ENCODE results near the gene MYCBPAP.

MYCBPAP gene

DNA sequence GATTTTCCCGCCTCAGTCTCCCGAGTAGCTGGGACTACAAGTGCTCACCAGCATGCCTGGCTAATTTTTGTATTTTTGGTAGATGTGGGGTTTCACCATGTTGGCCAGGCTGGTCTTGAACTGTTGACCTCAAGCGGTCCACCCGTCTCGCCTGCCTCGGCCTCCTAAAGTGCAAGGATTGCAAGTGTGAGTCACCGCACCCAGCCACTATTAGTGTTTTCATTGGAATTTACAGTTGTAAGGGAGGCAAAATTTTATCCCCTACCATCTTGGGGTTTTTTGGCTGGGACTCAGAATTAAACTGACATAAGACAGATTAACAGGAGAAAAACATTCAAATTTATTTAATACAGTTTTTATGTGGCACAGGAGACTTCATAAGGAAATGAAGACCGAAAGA is 12.3 kb upstream of the MYCBPAP start:
- no peaks in the 10 kb centered on the region for H3K9me3 ChIP-seq (ENCODE audit: low read length)
- H3K4me1 ChIP-seq (ENCODE audit: insufficient read depth, low read length) = no peaks in the 10 kb centered on the region
- no peak overlapping the region for H3K9ac ChIP-seq (ENCODE audit: low read length)
- no peak overlapping the region for H3K27ac ChIP-seq (ENCODE audit: low read depth, low read length)
- no peaks in the 10 kb centered on the region for H3K27me3 ChIP-seq (ENCODE audit: control insufficient read depth in 1 of 2, insufficient read depth in 2 of 2, low read length in 2 of 2)
- no peak overlapping the region for H3K4me3 ChIP-seq (ENCODE audit: low read depth in 1 of 2, low read length in 2 of 2)
- no peaks in the 10 kb centered on the region for H3K36me3 ChIP-seq (ENCODE audit: insufficient read depth, low read length)

- H3K27ac ChIP-seq (ENCODE audit: low read depth, low read length) = no peak overlapping the region
- no peaks in the 10 kb centered on the region for H3K9me3 ChIP-seq (ENCODE audit: low read length)
- no peak overlapping the region for H3K9ac ChIP-seq (ENCODE audit: low read length)
- no peaks in the 10 kb centered on the region for H3K36me3 ChIP-seq (ENCODE audit: insufficient read depth, low read length)
- H3K4me3 ChIP-seq (ENCODE audit: low read depth in 1 of 2, low read length in 2 of 2) = no peak overlapping the region
- no peaks in the 10 kb centered on the region for H3K4me1 ChIP-seq (ENCODE audit: insufficient read depth, low read length)
- no peaks in the 10 kb centered on the region for H3K27me3 ChIP-seq (ENCODE audit: control insufficient read depth in 1 of 2, insufficient read depth in 2 of 2, low read length in 2 of 2)
These were observed 10.0 kb upstream of the MYCBPAP start for GRCh38 chr17:50498021-50498874.

- Histone ChIP-seq H3K27me3 (ENCODE audit: control insufficient read depth in 1 of 2, insufficient read depth in 2 of 2, low read length in 2 of 2) (no peaks in the 10 kb centered on the region), H3K27ac (ENCODE audit: low read depth, low read length) (no peak overlapping the region), H3K4me1 (ENCODE audit: insufficient read depth, low read length) (no peaks in the 10 kb centered on the region), H3K4me3 (ENCODE audit: low read depth in 1 of 2, low read length in 2 of 2) (no peak overlapping the region), H3K36me3 (ENCODE audit: insufficient read depth, low read length) (no peaks in the 10 kb centered on the region), H3K9ac (ENCODE audit: low read length) (no peak overlapping the region), H3K9me3 (ENCODE audit: low read length) (no peaks in the 10 kb centered on the region)
These were observed 9.0 kb upstream of the MYCBPAP start for GRCh38 chr17:50499270-50499669.

- Histone ChIP-seq H3K36me3 (ENCODE audit: insufficient read depth, low read length) (no peaks in the 10 kb centered on the region), H3K9me3 (ENCODE audit: low read length) (no peaks in the 10 kb centered on the region), H3K4me1 (ENCODE audit: insufficient read depth, low read length) (no peaks in the 10 kb centered on the region)
These were observed 8.5 kb upstream of the MYCBPAP start for GRCh38 chr17:50499721-50500120.

GRCh38 chr17:50501054-50501453 is 7.2 kb upstream of the MYCBPAP start:
- no peak overlapping the region for H3K4me3 ChIP-seq (ENCODE audit: low read depth in 1 of 2, low read length in 2 of 2)
- no peaks in the 10 kb centered on the region for H3K9me3 ChIP-seq (ENCODE audit: low read length)
- no peaks in the 10 kb centered on the region for H3K36me3 ChIP-seq (ENCODE audit: insufficient read depth, low read length)
- no peak overlapping the region for H3K9ac ChIP-seq (ENCODE audit: low read length)
- no peaks in the 10 kb centered on the region for H3K4me1 ChIP-seq (ENCODE audit: insufficient read depth, low read length)
- no peak overlapping the region for H3K27ac ChIP-seq (ENCODE audit: low read depth, low read length)
- H3K27me3 ChIP-seq (ENCODE audit: control insufficient read depth in 1 of 2, insufficient read depth in 2 of 2, low read length in 2 of 2) = no peaks in the 10 kb centered on the region

More at GRCh38 chr17:50499721-50500120, 8.5 kb upstream of the MYCBPAP start:
- Histone ChIP-seq H3K4me3 (ENCODE audit: low read depth in 1 of 2, low read length in 2 of 2) (no peak overlapping the region), H3K27ac (ENCODE audit: low read depth, low read length) (no peak overlapping the region), H3K27me3 (ENCODE audit: control insufficient read depth in 1 of 2, insufficient read depth in 2 of 2, low read length in 2 of 2) (no peaks in the 10 kb centered on the region), H3K9ac (ENCODE audit: low read length) (no peak overlapping the region)

- H3K9me3 ChIP-seq (ENCODE audit: low read length) = no peaks in the 10 kb centered on the region
- H3K36me3 ChIP-seq (ENCODE audit: insufficient read depth, low read length) = no peaks in the 10 kb centered on the region
- no peak overlapping the region for H3K27ac ChIP-seq (ENCODE audit: low read depth, low read length)
- no peaks in the 10 kb centered on the region for H3K4me1 ChIP-seq (ENCODE audit: insufficient read depth, low read length)
- no peak overlapping the region for H3K9ac ChIP-seq (ENCODE audit: low read length)
- no peak overlapping the region for H3K4me3 ChIP-seq (ENCODE audit: low read depth in 1 of 2, low read length in 2 of 2)
- no peaks in the 10 kb centered on the region for H3K27me3 ChIP-seq (ENCODE audit: control insufficient read depth in 1 of 2, insufficient read depth in 2 of 2, low read length in 2 of 2)
These were observed 5.8 kb upstream of the MYCBPAP start for GRCh38 chr17:50502301-50502990.

- Histone ChIP-seq H3K27me3 (ENCODE audit: control insufficient read depth in 1 of 2, insufficient read depth in 2 of 2, low read length in 2 of 2) (no peaks in the 10 kb centered on the region), H3K4me1 (ENCODE audit: insufficient read depth, low read length) (peaks cover 8% of the 10 kb centered on the region), H3K4me3 (ENCODE audit: low read depth in 1 of 2, low read length in 2 of 2) (no peak overlapping the region), H3K27ac (ENCODE audit: low read depth, low read length) (no peak overlapping the region), H3K9me3 (ENCODE audit: low read length) (no peaks in the 10 kb centered on the region), H3K36me3 (ENCODE audit: insufficient read depth, low read length) (no peaks in the 10 kb centered on the region), H3K9ac (ENCODE audit: low read length) (no peak overlapping the region)
These were observed 2.6 kb upstream of the MYCBPAP start for GRCh38 chr17:50505591-50506130.

DNA sequence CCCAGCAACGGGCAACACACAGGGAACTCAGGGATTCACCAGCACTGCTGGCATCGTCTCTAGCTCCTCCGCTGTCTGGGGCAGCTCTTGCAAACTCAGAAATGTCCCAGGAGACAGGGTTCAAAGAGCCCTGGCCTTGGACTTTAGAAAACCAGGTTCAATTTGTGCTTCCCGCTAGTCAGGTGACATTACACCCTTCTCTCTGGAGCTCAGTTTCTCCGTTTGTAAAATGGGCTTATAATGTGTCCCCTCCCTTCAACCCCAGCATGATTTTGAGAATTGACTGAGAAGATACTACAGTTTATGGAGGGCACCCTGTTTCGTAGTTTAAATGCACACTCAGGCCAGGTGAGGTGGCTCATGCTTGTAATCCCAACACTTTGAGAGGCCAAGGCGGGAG is 1.9 kb upstream of the MYCBPAP start:
- Histone ChIP-seq H3K9me3 (ENCODE audit: low read length) (no peaks in the 10 kb centered on the region), H3K9ac (ENCODE audit: low read length) (no peak overlapping the region), H3K27me3 (ENCODE audit: control insufficient read depth in 1 of 2, insufficient read depth in 2 of 2, low read length in 2 of 2) (no peaks in the 10 kb centered on the region), H3K27ac (ENCODE audit: low read depth, low read length) (no peak overlapping the region), H3K36me3 (ENCODE audit: insufficient read depth, low read length) (no peaks in the 10 kb centered on the region), H3K4me3 (ENCODE audit: low read depth in 1 of 2, low read length in 2 of 2) (no peak overlapping the region), H3K4me1 (ENCODE audit: insufficient read depth, low read length) (peaks cover 8% of the 10 kb centered on the region)

GRCh38 chr17:50508573-50509460 is 578 bp downstream of the MYCBPAP start:
- H3K9ac ChIP-seq (ENCODE audit: low read length) = peak overlapping the region; percentile 54
- peak overlapping the region; percentile 68 to 73 for H3K4me3 ChIP-seq (ENCODE audit: low read depth in 1 of 2, low read length in 2 of 2)
- peaks cover 8% of the 10 kb centered on the region for H3K4me1 ChIP-seq (ENCODE audit: insufficient read depth, low read length)
- no peaks in the 10 kb centered on the region for H3K9me3 ChIP-seq (ENCODE audit: low read length)
- peak overlapping the region; percentile 74 for H3K27ac ChIP-seq (ENCODE audit: low read depth, low read length)
- H3K27me3 ChIP-seq (ENCODE audit: control insufficient read depth in 1 of 2, insufficient read depth in 2 of 2, low read length in 2 of 2) = no peaks in the 10 kb centered on the region
- H3K36me3 ChIP-seq (ENCODE audit: insufficient read depth, low read length) = no peaks in the 10 kb centered on the region

DNA sequence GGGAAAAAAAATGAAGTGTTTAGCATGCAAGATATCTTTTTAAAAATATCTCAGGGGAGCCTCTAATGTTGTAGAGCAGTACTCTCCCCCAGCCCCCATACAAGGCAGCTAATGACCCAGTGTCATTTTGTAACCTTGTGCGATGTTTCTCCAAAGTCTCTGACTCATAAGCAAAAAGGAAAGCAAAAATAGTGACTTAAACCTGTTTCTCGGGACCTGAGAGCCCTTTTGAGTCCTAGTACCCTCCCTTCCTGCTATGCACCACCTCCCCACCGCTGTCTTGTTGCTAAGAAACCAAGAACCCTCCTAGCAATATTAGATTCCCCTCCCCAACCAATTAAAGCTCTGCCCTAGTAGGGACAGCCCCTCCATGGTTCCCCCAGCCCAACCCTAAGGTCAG is 2.8 kb downstream of the MYCBPAP start:
- H3K27me3 ChIP-seq (ENCODE audit: control insufficient read depth in 1 of 2, insufficient read depth in 2 of 2, low read length in 2 of 2) = no peaks in the 10 kb centered on the region
- no peak overlapping the region for H3K9ac ChIP-seq (ENCODE audit: low read length)
- H3K36me3 ChIP-seq (ENCODE audit: insufficient read depth, low read length) = no peaks in the 10 kb centered on the region
- H3K4me3 ChIP-seq (ENCODE audit: low read depth in 1 of 2, low read length in 2 of 2) = no peak overlapping the region
- H3K4me1 ChIP-seq (ENCODE audit: insufficient read depth, low read length) = peaks cover 16% of the 10 kb centered on the region
- H3K27ac ChIP-seq (ENCODE audit: low read depth, low read length) = no peak overlapping the region
- no peaks in the 10 kb centered on the region for H3K9me3 ChIP-seq (ENCODE audit: low read length)

- Histone ChIP-seq H3K27me3 (ENCODE audit: control insufficient read depth in 1 of 2, insufficient read depth in 2 of 2, low read length in 2 of 2) (no peaks in the 10 kb centered on the region), H3K9me3 (ENCODE audit: low read length) (no peaks in the 10 kb centered on the region), H3K4me1 (ENCODE audit: insufficient read depth, low read length) (peaks cover 16% of the 10 kb centered on the region), H3K27ac (ENCODE audit: low read depth, low read length) (no peak overlapping the region), H3K36me3 (ENCODE audit: insufficient read depth, low read length) (no peaks in the 10 kb centered on the region), H3K4me3 (ENCODE audit: low read depth in 1 of 2, low read length in 2 of 2) (no peak overlapping the region), H3K9ac (ENCODE audit: low read length) (no peak overlapping the region)
These were observed 5.3 kb downstream of the MYCBPAP start for GRCh38 chr17:50513495-50513894.

All from muscle layer of colon (tissue), 2 donors.